Measurements from ENCODE around the gene MRPL28.
"Not testable (repeated sequence)": the region's sequence is repeated elsewhere in the genome, so short reads cannot be mapped to it uniquely, and the experiment has no call there.

The MRPL28 gene

DNA sequence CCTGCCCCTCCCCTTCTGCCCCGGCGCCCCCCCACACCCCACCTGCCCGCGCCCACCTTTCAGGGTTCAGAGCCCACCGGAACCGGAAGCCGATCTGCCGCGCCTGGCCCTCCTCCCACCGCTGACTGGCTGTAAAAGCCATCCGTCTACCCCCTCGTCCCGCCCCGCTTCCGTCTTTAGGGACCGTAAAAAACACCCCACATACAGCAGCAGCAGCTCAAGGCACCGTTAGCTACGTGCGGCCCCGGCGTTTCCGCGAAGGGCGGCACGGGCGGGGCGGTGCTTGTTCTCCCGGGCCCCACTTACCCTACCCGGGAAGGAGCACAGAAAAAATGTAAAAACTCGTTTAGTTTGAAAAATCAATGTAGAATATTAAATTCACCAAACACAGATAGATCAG is at the start of gene MRPL28:
MRPL28 (minus strand) TSS at position 96 of the 400 bp plus-strand sequence. CDS start 320 bp downstream, outside the sequence.
- peak; percentile 64 for DNase-seq (ENCODE audit: low read depth)

DNA sequence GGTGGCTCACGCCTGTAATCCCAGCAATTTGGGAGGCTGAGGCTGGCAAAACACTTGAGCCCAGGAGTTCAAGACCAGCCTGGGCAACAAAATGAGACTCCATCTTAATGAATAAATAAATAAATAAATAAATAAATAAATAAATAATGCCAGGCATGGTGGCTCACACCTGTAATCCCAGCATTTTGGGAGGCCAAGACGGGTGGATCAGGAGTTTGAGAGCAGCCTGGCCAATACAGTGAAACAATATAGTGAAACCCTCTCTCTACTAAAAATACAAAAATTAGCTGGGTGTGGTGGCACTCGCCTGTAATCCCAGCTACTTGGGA is 44.8 kb upstream of the MRPL28 start:
- DNase-seq (ENCODE audit: low read depth): not testable (repeated sequence)

DNA sequence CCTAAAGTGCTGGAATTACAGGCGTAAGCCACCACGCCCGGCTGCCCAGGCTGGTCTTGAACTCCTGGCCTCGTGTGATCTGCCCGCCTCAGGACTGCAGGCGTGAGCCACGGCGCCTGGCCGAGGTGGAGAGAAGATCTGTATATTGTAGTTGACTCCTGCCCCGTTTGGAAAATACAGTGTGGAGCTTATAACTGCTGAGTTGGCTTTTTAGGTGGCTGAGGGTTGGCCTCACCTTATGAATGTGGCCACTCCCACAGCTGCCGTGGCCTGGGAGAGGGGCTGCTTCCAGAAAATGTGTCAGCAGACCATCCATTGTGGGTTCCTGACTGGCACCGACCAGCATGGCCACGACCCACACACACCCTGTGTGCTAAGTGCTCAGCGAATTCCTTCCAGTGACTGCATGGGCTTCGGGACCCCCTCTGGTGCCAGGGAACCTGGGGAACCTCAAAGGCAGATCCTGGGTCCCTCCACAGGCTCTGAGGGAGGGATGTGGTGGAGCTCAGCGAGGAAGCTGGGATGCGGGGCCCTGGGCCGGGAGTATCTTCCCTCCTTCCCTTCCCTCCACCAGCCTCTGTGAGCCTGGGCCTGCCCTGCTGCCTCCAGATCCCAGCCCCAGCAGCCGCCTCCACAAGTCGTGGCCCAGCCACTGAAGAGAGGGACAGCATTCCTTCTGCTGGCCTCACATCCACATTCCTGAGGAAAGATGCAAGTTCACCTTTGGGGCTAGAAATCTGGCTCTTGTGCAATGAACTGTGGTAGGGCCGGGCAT is 44.2 kb upstream of the MRPL28 start:
- no peak for DNase-seq (ENCODE audit: low read depth)

DNA sequence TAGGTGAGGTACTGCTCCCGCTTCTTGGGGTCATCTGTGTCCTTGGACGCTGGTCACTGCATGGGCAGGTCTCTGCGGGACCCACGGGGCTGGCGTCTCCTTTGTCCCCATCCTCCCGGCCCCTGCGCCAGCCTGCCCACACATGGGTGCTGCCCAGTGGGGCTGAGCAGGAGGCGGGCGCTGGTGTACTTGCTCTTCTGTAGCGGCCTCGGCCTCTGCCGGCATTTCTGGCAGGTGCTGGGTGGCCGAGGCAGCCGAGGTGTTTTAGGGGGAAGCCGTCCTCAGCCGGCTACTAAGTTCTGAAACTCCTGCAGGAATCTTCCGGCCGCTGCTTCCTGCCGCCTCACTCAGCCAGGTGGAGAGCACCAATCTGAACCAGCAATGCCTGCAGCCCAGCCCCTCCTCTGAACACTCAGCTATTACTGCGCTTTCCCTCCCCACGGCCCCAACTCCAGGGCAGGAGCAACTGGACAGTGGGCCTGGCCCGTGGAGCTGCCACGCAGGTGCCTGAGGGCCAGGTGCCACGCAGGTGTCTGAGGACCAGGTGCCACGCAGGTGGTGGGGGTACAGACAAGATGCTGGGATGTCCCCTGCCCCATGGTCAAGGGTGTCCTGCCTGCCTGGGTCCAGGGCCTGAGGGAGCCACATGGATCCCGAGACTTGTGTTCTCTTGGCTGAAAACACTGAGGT is 41.4 kb upstream of the MRPL28 start:
- no peak for DNase-seq (ENCODE audit: low read depth)

DNA sequence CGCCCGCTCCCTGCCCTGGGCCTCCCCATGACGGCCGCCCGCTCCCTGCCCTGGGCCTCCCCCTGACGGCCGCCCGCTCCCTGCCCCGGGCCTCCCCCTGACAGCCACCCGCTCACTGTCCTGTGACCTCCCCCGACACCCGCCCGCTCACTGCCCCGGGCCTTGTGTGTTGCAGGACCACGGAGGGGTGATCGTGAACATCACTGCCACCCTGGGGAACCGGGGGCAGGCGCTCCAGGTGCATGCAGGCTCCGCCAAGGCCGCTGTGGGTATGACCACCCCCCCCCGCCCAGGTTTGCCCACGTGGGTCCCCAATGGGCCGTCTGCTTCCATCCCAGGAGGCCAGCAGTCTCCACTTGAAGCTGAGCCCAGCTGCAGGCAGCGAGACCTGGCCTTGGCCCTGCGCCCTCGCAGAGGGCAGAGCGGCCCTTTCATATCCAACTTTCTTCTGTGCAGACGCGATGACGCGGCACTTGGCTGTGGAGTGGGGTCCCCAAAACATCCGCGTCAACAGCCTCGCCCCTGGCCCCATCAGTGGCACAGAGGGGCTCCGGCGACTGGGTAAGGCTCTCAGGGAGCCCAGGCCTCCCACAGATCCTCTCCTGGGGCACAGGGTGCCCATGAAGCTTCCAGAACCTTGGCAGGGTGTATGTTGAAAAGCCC is 40.3 kb upstream of the MRPL28 start:
- DNase-seq (ENCODE audit: low read depth): no peak

DNA sequence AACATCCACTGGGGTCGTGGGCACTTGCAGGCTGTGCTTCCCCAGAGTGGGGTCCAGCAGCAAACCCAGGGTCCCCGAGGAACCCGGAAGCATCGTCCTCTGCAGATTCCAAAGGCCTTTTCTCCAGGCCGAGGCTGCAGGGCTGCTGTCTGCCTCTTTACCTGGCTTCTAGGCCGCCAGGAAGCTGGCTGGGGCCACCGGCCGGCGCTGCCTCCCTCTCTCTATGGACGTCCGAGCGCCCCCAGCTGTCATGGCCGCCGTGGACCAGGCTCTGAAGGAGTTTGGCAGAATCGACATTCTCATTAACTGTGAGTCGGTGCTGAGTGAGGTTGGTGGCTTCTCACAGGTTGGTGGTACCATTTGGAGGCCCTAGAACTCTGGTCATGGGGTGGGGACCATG is 36.9 kb upstream of the MRPL28 start:
- no peak for DNase-seq (ENCODE audit: low read depth)

DNA sequence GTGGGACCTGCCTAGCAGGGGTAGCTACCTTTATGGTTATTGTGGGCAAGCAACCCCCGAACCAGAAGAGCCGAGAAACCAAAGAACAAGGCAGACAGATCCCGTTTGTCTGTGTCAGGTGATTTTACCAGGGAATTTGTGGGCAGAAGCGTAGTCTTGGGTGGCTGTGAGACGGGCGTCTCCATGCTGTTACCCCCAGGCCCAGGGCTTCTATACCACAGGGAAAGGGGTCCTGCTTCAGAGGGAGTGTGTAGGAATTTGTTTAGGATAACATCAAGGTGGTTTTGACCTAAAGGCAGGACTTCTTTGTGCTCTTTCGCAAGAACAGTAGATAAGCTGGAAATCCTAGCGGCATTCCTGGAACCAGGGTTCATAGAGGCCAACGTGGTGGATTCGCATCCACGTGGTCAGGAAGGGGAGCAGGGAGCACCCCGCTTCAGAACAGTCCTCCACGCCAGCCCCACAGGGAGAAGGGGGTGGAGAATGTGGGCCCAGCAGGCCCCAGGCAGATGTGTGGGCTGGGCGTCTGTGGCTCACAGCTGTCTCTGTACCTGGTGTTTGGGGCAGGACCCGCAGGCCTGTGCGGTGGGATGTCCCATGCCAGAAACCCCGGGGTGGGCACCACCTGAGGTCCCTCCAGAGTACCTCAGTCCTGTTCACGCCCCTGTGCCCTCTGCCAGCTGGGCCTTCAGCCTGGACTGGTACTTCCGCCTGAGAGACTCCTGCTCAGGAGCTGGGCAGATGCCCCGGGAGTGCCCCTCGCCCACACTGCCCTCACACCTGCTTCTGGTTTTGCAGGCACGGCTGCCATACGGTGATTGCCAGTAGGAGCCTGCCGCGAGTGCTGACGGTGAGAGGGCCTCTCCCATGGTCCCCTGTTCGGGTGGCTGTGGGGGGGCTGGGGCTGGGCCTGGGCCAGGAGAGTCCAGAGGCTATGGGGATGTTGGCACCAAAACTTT is 35.5 kb upstream of the MRPL28 start:
- no peak for DNase-seq (ENCODE audit: low read depth)

DNA sequence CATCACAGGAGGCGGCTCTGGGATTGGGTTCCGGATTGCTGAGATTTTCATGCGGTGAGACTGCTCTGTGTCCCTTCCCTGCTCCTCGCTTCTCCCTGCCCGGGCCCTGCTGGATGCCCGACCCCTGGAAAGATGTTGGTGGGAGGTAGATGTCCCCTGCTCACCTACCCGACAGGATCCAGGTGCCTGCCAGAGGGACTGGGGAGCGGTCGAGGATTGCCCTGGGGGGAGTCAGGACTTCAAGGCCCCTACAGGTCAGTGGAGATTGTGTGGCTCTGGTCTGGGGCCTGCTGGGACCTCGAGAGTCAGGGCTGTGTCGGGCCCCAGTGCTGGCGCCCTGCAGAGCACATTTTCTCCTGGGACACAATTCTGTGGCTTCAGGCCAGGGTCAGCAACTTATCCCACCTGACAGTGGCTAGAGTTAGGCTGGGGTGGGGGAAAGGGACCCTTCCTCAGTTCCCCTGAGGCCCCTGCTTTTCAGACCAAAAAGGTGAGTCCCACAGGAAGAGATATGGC is 34.7 kb upstream of the MRPL28 start:
- no peak for DNase-seq (ENCODE audit: low read depth)

DNA sequence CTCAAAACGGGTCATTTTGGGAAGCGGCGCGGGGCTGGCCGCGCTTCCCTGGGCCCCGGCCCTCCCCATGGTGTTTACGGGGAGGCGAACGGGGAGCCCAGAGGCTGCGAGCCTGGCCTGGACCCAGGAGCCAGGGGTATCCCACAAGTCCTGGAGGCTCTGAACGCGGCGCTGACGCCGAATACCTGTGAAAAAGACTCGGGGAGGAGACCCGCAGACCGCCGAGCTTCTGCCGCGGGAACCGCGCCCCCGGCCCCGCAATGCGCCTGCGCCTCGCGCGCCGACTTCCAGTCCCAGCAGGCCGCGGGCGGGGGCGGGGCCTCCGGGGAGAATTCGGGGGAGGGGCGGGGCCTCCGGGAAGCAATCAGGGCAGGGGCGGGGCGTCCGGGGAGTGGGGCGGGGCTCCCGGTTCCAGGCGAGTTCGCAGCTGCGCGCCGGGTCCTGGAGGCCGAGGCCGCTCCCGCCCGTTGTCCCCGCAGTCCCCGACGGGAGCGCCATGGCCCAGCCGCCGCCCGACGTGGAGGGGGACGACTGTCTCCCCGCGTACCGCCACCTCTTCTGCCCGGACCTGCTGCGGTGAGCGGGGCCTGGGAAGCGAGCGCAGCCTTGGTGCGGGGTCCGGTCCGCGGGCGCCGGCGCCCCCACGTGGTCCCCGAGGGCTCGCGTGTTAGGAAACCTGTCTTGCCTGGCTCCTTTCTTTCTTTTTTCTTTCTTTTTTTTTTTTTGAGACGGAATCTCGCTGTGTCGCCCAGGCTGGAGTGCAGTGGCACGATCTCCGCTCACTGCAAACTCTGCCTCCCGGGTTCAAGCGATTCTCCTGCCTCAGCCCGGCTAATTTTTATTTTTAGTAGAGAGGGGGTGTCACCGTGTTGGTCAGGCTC is 31.4 kb upstream of the MRPL28 start, which contains the start of gene DECR2:
DECR2 (plus strand) TSS at position 418 of the 881 bp plus-strand sequence; CDS start at position 497, 79 bp downstream.
- no peak for DNase-seq (ENCODE audit: low read depth)

DNA sequence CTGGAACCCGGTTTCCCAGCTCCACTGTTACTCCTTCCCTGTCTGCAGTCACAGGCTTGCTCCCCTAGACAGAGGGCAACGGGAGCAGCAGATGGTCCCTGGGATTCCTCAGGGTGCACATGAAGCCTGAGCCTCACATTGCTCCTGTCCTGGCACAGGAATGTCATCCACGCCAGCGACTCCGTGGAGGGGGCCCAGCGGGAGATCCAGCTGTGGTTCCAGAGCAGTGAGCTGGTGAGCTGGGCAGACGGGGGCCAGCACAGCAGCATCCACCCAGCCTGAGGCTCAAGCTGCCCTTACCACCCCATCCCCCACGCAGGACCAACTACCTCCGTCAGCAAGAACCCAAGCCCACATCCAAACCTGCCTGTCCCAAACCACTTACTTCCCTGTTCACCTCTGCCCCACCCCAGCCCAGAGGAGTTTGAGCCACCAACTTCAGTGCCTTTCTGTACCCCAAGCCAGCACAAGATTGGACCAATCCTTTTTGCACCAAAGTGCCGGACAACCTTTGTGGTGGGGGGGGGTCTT is 29.8 kb upstream of the MRPL28 start:
- no peak for DNase-seq (ENCODE audit: low read depth)

DNA sequence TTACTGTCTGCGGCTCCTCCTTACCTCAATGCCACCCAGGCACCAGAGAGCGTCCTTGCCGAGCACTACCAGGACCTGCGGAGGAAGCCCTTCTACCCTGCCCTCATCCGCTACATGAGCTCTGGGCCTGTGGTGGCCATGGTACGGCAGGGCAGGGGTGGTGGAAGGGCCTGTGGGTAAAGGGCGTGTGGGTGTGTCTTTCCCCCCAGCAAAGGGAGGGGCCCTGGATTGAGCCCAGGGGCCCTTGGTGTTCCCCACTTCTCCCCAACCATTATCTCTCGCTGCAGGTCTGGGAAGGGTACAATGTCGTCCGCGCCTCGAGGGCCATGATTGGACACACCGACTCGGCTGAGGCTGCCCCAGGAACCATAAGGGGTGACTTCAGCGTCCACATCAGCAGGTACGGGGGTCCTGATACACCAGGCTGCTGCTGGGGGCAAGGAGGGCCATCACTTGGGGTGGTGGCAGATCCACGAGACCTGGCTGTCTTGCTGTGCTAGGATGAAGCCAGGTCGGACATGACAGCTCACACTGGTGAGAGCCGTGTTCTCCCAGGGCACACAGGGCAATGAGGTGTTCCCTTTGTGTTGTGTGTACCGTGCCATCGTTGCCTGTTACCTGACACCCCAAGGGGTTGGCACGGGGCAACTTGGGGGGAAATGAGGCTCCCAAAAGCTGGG is 29.1 kb upstream of the MRPL28 start:
- DNase-seq (ENCODE audit: low read depth): no peak

DNA sequence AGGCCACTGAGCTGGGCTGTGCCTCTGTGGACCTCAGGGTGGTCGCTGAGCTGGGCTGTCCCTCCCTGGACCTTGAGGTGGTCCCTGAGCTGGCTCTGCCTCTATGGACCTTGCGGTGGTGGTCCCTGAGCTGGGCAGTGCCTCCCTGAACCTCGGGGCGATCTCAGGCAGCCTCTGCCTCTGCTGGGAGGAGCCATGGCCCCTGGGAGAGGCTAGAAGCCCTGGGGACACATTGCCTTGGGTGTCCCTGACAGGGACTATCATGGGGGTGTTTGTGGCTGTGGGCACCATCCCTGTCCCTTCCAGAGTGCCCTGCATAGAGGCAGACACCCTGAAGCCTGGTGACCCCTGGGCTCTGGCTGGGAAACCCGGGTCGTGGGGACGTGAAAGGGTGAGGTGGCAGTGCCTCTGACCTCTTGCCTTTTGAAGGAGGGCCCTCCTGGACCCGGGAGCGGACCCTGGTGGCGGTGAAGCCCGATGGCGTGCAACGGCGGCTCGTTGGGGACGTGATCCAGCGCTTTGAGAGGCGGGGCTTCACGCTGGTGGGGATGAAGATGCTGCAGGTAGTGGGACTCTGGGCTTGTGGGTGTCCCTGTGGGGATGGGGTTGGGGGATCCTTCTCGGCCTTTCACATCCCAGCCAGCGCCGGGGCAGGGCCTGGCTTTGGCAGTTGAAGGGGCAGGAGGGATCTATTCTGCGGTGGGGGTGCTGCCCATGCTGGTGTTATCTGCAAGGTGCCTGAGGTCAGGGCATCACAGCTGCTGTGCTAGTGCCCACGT is 28.4 kb upstream of the MRPL28 start:
- DNase-seq (ENCODE audit: low read depth): no peak

DNA sequence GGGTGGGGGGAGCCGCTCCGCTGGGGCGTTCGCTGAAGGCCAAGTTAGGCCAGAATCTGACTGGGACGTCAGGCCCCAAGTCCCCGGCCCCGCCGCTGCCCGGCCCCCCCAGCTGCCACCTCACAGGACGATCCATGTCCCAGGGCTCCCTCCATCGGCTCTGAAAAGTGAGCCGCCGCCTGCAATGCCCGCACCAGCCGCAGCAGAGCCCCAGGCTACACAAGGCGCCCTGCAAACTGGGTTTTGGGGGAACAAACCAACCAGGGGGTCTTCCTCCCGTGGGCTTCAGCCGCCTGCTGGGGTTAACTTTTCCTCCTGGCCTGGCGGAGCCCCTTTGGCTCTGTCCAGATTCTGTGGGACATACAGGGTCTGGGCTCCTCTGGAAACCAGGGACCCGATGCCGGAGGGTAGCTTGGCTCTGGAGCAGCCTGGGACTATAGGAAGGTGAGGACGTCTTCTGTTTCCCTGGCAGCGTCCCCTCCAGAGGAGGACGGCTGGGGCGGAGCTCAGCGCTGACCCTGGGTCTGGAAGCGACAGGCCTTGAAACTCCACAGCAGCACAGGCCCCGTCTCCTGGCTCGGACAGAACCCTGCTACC is 27.5 kb upstream of the MRPL28 start:
- no peak for DNase-seq (ENCODE audit: low read depth)

DNA sequence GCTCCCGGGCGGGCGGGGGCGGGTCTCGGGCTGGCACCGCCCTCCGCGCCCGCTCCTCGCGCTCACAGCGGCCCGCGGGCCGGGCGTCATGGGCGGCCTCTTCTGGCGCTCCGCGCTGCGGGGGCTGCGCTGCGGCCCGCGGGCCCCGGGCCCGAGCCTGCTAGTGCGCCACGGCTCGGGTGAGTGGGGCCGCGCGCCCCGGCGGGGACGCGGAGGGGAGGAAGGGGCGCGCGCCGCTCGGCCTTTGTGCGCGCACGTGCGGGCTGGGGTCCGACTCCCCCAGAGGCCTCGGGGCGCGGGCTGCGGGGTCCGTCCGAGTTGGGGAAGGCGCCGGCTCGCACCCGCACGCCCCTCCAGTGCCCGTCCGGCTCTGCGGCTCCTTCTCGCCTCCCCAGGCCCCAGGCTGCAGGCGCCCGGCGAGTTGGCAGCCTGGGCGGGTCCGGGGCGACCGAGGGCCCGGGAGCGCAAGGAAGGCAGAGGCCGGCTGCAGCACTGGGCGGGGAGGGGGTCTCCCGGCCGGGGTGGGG is 26.9 kb upstream of the MRPL28 start, which contains the start of gene NME4:
NME4 (plus strand) TSS at position 65 of the 527 bp plus-strand sequence; CDS start at position 89, 24 bp downstream.
- DNase-seq (ENCODE audit: low read depth): no peak

DNA sequence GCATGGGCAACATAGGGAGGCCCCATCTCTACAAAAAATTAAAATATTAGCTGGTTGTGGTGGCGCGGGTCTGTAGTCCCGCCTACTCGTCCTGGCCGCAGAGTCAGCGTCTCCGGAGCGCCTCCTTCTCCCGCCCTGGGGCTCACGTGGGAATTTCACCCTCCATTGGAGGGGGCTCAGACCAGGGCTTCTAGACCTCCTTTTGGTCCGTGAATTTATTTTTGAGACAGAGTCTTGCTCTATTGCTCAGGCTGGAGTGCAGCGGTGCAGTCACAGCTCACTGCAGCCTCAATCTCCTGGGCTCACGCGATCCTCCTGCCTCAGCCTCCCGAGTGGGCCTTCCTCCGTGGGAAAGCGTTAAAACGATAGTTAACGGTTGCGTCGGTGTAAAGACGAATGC is 26.3 kb upstream of the MRPL28 start:
- DNase-seq (ENCODE audit: low read depth): no peak

DNA sequence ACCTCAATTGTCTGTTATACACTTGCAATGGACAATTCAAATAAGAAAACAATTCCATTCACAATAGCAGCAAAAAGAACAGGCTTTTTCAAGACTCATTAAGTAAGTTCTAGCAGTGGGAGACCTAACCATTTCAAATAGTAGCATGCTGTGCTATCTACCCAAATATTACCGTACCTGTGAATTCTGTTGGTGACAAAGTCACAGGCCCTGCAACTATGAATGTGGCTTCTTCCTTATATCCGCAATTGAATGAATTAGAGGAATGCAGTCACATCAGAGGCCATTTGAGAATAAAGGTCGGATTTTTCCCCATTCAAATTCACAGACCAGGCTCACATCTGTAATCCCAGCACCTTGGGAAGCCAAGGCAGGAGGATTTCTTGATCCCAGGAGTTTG is 25.9 kb upstream of the MRPL28 start:
- no peak for DNase-seq (ENCODE audit: low read depth)

DNA sequence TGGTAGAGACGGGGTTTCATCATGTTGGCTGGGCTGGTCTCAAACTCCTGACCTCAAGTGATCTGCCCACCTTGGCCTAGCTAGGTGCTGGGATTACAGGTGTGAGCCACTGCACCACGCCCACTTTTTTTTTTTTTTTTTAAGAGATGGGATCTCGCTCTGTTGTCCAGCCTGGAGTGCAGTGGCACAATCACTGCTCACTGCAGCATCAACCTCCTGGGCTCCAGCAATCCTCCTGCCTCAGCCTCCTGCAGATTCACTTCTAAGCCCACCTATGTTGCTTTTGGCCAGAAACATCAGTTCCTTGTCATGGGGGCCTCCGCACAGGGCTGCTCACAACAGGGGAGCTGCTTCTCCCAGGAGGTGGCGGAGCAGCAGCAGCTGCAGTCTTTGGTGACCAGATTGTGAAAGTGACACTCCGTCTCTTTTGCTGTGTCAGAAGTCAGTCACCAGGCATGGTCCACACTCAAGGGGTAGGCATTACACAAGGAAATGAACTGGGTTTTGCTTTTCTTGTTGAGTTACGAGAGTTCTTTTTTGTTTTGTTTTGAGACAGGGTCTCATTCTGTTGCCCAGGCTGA is 22.2 kb upstream of the MRPL28 start:
- no peak for DNase-seq (ENCODE audit: low read depth)

DNA sequence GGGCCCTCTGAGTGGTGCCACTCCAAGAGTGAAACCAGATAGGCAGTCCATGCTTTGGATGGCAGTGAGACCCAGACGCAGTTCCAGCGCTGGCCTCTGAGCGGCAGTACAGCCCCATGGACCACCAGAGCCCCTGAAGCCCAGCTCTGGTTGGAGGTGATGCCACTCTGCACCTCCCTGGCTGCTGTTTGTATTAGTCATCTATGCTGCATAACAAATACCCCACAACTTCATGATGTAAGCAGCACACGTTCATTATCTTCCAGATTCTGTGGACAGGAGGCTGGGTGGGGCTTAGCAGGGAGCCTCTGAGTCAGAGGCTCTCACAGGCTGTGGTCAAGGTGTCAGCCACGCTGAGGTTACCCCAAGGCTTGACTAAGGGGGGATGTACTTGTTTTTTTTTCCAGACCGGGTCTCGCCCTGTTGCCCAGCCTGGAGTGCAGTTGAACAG is 21.6 kb upstream of the MRPL28 start:
- no peak for DNase-seq (ENCODE audit: low read depth)
